ENCODE measurements around the gene CALML3. TPM values are rescaled to one million over a fixed set of nuclear protein-coding genes. Genes with fewer than 3 reads are reported as not detected.

The CALML3 gene
- total and polyA plus RNA-seq, 10 donors: 0.10 TPM; not detected in 9

DNA sequence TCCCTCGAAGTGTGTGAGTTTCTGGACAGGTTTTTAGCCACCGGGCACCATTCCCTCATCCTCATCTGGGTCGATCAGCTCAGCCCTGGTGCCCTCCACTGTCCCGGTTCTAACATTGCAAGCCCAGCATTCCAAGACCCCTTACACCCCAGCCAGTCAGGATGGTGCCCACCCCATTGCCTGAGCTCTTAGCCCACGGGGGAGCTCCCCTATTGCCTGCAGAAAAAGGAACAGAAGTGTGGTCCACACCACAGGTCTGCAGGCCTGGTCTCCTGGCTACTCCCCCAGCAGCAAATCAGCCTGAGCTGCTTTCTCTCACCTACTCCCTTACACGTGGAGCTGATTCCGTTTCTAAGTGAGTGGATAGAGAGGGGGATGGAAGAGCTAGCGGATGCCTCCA lies 30.1 kb upstream of the CALML3 start:
- no peak for DNase-seq
- intact Hi-C loops (cut with DNase I; ENCODE audit: low total_unique reads): no loop called here
- TF ChIP-seq POLR2A (IDR thresholded peaks at IDR 0.05) (no peak), POLR2AphosphoS5 (IDR thresholded peaks at IDR 0.05) (no peak)
- TF ChIP-seq, protein P1, sequence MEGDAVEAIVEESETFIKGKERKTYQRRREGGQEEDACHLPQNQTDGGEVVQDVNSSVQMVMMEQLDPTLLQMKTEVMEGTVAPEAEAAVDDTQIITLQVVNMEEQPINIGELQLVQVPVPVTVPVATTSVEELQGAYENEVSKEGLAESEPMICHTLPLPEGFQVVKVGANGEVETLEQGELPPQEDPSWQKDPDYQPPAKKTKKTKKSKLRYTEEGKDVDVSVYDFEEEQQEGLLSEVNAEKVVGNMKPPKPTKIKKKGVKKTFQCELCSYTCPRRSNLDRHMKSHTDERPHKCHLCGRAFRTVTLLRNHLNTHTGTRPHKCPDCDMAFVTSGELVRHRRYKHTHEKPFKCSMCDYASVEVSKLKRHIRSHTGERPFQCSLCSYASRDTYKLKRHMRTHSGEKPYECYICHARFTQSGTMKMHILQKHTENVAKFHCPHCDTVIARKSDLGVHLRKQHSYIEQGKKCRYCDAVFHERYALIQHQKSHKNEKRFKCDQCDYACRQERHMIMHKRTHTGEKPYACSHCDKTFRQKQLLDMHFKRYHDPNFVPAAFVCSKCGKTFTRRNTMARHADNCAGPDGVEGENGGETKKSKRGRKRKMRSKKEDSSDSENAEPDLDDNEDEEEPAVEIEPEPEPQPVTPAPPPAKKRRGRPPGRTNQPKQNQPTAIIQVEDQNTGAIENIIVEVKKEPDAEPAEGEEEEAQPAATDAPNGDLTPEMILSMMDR (IDR thresholded peaks at IDR 0.05 in 8 of 11, conservative IDR thresholded peaks at IDR 0.05 in 3 of 11): no peak
- H3K36me3 ChIP-seq: no peaks in the 10 kb centered on the region
- H3K9me3 ChIP-seq: peaks cover 0 to 13% (median 6%) of the 10 kb centered on the region in 8 donors
- 76 to 93% (median 83%) methylated on average over 8 of the region's 8 CpGs for WGBS, 5 donors
- H3K27ac ChIP-seq: no peak overlapping the region
- no peaks in the 10 kb centered on the region for H3K4me1 ChIP-seq
- no peak overlapping the region for H3K4me3 ChIP-seq
- H3K27me3 ChIP-seq (replicated peaks in 1 of 7): no peaks in the 10 kb centered on the region

DNA sequence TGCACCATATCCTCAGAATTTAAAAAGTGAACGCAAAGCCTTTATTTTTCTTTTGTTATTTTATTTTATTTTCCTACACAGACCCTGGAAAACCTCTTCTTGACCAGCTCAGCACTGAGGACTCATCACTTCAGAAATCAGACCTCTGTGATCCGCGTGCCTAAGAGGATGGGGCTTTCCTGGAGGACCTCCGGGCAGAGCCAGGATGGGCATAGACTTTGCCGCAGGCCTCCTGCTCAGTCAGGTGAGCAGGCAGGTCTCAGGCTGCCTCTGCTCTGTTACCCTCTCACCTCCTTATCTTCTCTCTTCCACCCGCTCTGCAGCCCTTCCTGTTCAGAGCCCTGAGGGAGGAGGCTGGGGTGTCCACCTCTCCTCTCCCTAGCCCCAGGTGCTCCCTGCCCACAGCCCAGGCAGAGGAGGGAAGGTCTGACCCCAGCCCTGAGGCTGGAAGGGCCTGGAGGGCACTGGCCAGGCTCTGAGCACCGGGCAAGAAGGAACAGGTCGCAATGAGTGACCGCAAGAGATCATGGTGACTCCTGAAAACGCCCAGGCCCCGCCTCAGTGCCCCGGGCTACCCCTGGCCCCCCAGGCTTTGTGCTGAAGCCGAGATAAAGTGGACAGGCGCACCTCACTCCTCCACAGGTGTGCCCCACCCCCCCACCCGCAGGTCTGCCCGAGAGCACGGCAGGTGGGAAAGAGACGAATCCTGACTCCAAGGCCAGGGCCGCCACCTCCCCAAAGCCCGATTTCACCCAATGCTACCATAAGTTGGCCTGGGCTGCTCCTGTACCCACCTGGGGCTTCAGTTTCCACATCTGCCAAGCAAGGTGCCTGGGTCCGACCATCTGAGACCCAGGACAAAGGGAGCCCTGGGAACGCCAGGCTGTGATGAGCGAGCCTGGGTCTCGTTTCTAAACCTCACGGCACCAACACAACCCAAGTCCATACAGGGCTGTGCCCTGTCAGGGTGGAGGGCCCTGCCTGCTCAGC lies 28.2 kb upstream of the CALML3 start:
- no peak for DNase-seq
- WGBS, 5 donors: 88 to 94% (median 90%) methylated on average over 18 to 25 of the region's 25 CpGs
- H3K36me3 ChIP-seq: no peaks in the 10 kb centered on the region
- peaks cover 0 to 3% (median 0%) of the 10 kb centered on the region in 7 donors for H3K27me3 ChIP-seq (replicated peaks in 1 of 7)
- intact Hi-C loops (cut with DNase I; ENCODE audit: low total_unique reads): no loop called here
- TF ChIP-seq POLR2AphosphoS5 (IDR thresholded peaks at IDR 0.05) (no peak), POLR2A (IDR thresholded peaks at IDR 0.05) (no peak)
- TF ChIP-seq, protein P1 (IDR thresholded peaks at IDR 0.05 in 8 of 11, conservative IDR thresholded peaks at IDR 0.05 in 3 of 11): no peak
- no peak overlapping the region for H3K4me3 ChIP-seq
- H3K27ac ChIP-seq: no peak overlapping the region
- peaks cover 0 to 13% (median 6%) of the 10 kb centered on the region in 8 donors for H3K9me3 ChIP-seq
- no peaks in the 10 kb centered on the region for H3K4me1 ChIP-seq

DNA sequence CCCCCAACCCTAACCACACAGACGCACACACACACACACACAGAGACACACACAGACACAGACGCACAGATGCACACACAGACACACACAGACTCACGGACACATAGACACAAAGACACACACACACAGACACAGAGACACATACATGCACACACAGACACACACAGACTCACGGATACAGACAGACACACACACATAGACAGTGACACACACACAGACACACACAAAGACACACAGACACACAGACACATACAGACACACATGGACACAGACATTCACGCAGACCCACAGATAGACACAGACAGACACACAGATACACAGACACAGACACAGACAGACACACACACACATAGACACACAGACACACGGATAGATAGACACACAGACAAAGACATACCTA lies 27.5 kb upstream of the CALML3 start:
- WGBS, 5 donors: 65 to 95% (median 92%) methylated on average over 4 to 6 of the region's 6 CpGs

More for the DNA sequence above, 27.5 kb upstream of the CALML3 start:
- Histone ChIP-seq H3K27me3 (replicated peaks in 1 of 7) (peaks cover 0 to 8% (median 0%) of the 10 kb centered on the region in 7 donors), H3K4me3 (no peak overlapping the region), H3K9me3 (peaks cover 0 to 6% (median 4%) of the 10 kb centered on the region in 8 donors), H3K36me3 (no peaks in the 10 kb centered on the region), H3K4me1 (peaks cover 0 to 1% (median 0%) of the 10 kb centered on the region in 6 donors), H3K27ac (no peak overlapping the region)
- no peak for DNase-seq
- intact Hi-C loops (cut with DNase I; ENCODE audit: low total_unique reads): no loop called here
- no peak for TF ChIP-seq POLR2AphosphoS5 (IDR thresholded peaks at IDR 0.05)
- TF ChIP-seq, protein P1 (IDR thresholded peaks at IDR 0.05 in 8 of 11, conservative IDR thresholded peaks at IDR 0.05 in 3 of 11): no peak
- TF ChIP-seq POLR2A (IDR thresholded peaks at IDR 0.05): no peak

Data from spleen (tissue), 11 donors.